Stimulated activated CD4-positive, alpha-beta T cell treated with anti-CD3 and anti-CD28 coated beads, Interleukin-12 subunit alpha, Interleukin-12 subunit beta, amount 100 ng/mL, for 24 hours (primary cell): Measurements from ENCODE around the gene KCNIP2.

Source experiments
- DNase-seq, 2 experiments: peaks; one replicate each; pipeline ENCODE4 v3.0.0-alpha.2; 2020; ENCODE audit warnings: low read depth in 2 of 2

Gene KCNIP2

GRCh38 chr10:101843032-101844021 lies at the start of gene KCNIP2:
Gene KCNIP2 (minus strand): TSS chr10:101843800. CDS start chr10:101843568, 232 bp downstream.
- peak in 1 of 2 experiments; percentile 36 for DNase-seq

DNA sequence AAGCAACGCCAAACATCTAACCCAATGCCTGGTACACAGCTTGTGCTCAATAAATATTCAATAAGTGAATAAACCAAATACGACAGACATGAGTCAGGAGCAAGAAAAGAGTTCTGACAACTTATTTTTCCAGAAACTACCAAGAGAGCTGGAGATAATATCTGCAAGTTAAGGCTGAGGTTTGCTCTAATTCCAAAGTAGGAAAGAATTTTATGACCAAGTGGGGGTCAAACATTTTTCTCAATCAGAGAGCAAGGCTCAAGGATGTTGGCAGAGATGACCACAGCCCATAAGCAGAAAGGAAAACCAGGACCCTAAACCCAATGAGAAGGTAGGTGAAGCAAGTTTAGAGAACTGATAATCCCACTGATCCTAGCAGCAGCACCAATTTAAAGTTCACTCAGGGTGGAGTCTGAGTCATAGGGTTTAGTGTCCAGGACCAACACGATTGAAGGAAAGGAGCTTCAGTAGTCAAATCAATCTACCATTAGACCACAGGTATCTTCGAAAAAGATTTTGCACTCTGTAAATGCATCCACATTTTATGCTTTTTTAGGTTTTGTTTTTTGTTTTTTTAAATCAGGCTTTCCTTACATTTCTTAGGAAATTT lies 49.3 kb upstream of the KCNIP2 start:
- no peak for DNase-seq

- peak; percentile 24 to 70 for DNase-seq
Measured at GRCh38 chr10:101889256-101890210, 45.9 kb upstream of the KCNIP2 start.

DNA sequence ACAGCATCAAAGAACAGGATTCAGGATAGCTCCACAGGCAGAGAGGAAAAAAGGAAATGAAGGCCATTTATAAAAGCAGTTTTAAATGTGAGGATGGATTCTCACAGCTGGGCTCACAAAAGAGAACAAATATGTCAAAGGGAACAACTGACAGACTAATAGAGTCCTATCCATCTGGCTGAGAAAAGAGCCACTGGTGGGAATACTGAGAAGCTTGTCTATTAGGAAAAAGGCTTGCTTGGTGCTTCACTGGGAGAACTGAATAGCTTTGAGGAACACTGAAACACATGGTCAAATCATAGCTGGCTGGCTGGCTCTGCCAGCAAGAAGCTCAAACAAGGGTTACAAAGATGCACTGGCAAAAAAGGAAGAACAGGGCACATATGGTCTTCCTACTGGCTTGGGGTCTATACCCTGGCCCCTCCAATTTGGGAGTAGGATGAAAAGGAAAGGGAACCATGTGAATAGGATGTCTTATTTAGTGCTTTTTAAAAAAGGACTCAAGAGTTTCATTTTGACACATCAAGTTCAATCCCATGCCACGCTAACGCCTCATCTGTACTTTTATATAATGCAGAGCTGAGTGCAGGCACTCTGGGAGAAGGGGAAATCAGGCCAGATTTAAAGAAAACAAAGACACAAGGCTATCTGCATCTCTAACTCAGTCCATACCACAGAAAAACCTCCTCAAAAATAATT lies 44.8 kb upstream of the KCNIP2 start:
- DNase-seq: no peak

GRCh38 chr10:101887775-101888174 lies 44.2 kb upstream of the KCNIP2 start:
- no peak for DNase-seq

DNA sequence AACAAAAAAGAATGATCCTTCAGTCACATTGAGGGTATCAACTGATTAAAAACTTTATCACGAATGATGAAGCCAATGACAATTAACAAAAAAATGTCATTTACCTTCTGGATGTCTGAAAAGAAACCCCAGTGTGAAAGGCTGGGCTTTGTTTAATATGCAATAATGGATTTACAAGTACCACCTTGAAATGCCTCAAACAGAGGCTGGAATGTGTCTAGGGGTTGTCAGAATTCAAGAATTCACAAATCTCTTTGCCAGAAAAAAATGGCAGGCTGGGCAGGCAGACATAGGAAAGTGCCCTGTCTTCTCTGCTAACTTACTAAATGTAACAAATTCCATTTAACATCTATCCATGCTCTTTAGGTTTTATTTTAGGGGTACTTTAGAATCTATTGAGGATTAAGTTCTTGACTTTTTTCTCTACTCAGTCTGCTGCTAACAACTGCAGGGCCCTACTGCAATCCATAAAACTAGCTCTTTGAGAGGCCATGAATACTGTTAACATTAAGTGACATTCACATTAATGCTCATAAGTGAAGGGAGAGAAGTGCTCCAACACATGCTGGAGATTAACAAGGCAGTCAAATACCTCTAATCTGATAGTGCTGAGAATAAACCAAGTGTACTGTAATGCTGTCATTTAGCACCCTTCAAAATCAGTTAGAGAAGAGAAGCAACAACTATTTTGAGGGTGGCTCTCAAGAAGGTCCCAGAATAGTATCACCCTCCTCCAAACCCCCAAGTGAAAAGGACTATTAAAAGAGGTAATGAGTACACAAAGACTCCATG lies 43.1 kb upstream of the KCNIP2 start:
- no peak for DNase-seq

DNA sequence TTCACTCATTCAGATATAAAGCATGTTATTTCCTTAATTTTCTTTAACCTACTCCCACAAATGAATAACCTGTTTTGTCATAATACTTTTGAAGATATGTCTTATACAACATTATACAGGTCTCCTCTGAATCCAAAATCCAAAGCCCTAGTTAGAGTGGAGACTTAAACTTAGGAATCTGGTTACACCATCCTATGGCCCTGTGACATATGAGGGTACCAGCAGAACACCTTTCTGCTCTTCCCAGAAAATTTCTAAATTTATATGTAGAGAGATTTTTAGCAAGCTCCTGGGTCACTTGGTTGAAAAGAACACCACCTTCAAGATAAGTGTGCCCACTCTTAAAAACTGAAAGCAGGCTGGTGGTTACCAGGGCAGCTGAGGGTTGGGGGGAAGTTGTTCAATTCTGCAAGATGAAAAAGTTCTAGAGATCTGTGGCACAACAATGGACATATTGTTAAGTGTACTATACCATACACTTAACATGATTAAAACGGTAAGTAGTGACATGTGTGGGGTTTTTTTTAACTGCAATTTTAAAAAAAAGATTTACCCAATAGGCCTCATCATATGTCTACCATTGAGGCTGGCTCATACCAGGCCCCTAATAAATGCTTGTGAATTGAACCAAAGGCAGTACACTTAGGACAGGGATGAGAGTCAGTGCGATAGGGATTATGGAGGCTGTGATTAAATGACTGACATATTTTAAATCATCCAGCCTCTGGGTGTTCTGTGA lies 37.6 kb upstream of the KCNIP2 start:
- no peak for DNase-seq

DNA sequence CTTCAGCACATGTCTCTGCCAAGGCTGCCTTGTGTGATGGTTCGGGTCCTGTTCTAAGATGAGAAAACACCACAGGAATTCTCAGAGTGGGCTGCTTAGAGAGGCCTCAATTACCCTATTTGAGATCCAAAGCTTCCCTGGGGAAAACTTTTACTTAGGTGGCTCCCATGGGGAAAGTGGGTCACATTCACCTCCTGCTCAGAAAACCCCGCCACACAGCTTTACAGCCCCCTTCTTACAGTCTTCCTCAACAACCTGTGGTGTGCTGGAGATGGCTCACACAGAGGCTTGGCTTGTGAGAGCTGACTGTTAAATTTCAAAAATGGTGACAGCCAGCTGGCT lies 36.6 kb upstream of the KCNIP2 start:
- DNase-seq: no peak

DNA sequence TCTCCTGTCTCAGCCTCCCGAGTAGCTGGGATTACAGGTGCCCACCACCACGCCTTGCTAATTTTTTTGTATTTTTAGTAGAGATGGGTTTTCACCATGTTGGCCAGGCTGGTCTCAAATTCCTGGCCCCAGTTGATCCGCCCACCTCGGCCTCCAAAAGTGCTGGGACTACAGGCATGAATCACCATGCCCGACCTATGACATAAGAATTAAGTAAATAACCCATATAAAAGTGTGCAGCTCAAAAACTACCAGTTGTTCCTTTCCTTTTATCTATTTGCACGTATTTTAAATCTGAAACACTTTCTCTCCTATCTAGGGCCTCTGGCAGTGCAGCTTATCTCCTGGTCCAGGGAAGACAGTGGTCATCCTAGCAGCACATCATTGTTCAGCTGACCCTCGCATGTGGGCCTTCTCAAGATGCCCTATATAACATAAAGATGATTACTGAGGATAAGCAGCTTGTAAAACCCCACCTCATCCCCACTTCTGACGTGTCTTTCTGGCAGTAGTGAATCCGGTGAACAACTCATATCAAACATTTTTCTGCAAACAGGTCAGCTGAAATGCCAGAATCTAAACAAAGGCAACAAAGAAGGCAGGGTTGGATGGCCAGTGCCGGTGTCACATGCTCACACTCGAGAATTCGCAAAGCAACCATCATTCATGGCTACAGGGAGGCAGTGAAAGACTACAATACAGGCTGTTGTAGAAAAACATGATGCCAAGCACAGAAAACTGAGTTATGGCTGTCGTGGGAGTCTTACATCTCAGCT lies 36.0 kb upstream of the KCNIP2 start:
- no peak for DNase-seq

GRCh38 chr10:101878869-101879268 lies 35.3 kb upstream of the KCNIP2 start:
- no peak for DNase-seq

DNA sequence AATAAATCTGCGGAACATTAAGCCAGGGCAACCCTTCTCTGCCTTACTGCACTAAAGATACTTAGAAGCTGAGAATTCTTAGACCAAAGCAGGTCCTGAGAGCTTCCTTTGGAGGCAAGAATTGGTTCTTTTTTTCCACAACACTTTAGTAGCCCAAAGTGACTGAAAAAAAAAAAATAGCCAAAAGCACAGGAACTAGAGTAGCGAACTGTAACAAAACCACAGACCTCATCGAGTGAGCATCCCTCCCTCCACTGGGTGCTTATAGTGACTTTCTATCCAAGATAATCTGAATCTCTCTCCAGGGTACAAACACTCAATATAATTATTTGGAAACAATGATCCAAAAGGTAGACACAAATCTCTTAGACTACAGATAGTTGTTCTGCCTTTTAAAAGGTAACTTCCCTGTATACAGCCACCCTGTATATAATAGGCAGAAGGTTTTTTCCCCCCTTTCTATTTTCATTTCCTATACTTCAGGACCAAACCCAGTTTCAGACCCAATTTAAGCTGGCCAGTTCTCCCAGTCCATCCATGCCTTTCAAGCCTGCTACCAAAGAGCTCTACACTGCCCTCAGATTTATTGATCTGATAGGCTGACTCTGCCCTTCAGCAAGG lies 31.6 kb upstream of the KCNIP2 start:
- DNase-seq: no peak

DNA sequence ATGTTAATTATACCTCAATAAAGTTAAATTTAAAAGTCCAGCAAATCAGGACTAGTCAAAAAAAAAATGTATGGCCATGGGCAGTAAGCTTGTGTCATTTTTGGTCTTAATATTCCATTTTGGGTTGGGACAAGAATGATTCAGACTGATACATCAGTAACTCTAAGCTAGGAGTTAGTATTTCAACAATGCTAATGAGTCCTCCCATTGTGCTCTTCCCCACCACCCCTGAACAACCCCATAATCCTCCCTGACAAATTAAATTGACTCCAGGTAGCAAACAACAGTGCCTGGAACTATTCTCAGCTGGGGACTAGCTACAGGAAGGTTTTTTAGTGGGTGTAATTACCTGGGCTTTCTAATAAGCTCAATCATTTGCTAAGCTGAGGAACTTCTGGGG lies 30.7 kb upstream of the KCNIP2 start:
- no peak for DNase-seq

- no peak for DNase-seq
Measured at GRCh38 chr10:101867931-101868330, 24.3 kb upstream of the KCNIP2 start.

GRCh38 chr10:101859530-101859929 lies 15.9 kb upstream of the KCNIP2 start:
- DNase-seq: no peak

- DNase-seq: no peak
Measured at GRCh38 chr10:101858723-101859500, 15.3 kb upstream of the KCNIP2 start.

DNA sequence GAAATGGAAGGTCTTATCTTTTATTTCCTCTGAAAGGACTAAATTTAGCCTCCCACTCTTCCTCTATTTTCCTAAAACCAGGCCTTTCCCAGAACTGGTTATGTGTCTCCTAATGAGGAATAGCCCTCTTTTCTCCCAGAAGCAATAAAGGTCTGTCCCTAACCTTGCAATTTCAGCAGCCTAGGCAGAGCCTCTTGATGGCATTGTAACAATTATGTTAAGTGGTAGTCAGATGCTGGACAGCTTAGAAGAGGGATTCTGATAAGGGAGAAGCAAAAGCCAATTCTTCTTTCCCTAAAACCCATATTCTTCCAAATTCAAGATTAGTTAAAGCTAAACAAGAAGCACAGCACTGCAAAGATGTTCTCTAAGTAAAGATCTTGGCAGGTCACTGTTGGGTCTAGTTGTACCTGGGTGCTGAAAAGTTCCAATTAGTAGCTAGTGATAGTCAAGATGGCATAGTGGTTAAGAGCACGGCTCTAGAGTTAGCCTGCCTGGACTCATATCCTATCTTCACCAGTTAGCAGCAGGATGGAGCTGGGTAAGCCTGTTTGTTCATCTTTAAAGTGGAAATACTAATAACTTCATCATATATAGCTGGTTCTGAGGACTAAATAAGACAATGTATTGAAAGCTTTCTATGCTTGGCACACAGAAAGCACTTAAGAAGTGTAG lies 14.3 kb upstream of the KCNIP2 start:
- DNase-seq: no peak

DNA sequence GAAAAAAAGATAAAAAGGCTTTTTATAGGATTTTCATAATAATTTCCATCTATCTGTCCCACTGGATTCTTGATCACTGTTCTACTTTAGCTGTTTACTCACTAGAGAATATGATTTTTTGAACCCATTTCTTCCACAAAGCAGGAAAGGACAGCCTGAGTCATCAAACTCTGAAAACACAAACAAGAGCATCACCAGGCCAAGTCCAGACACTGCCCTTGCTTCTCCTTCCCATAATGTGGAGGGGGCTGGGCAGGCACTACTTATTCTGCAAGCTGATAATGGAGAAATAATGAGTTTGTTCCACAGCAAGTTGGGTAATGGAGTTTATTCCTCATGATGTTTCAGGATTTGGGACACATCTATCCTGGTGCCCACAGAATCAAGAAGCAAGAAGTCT lies 13.0 kb upstream of the KCNIP2 start:
- no peak for DNase-seq
